ENCODE results near the gene MACROD2.

The MACROD2 gene

DNA sequence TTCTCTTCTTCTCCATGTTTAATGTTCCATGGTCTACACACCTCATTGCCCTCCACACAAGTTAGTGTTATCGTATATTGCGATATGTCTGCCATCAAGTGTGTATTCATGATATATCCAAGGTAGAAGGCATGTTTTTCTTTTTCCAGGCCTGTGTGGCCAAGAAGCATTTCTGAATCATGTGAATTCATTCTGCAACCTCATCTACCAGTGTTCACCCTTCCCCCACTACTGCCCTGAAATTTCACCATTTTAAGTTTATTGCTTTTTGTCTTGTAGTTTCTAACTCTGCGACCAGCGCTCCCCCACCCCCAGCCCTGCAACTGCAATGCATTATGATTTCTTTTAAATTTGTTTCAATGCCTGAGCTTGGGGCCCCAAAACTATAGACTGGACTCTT, 960.1 kb downstream of the MACROD2 start:
- DNase-seq (ENCODE audit: extremely low read depth, insufficient read length): no peak
- no peak overlapping the region for H3K4me3 ChIP-seq (replicated peaks; ENCODE audit: low read depth, low read length)

DNA sequence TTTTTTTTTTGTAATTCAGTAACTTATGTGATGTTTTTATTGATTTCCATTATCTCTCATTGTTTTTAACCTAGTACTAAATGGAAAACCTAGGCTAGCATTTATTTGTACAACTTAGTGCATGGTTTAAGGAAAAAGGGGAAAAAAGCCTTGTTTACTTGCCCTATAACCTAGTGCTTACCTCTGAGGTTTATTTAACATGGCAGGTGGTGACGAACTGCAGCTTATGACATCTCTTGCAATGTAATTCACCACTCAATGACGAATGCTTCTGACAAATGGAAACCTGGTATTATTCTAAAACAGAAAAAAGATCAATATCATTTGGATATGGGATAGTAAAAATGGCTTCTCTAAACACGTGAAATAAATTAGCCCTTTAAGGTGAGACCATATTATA, 960.7 kb downstream of the MACROD2 start:
- DNase-seq (ENCODE audit: extremely low read depth, insufficient read length): no peak
- TF ChIP-seq, protein P1, sequence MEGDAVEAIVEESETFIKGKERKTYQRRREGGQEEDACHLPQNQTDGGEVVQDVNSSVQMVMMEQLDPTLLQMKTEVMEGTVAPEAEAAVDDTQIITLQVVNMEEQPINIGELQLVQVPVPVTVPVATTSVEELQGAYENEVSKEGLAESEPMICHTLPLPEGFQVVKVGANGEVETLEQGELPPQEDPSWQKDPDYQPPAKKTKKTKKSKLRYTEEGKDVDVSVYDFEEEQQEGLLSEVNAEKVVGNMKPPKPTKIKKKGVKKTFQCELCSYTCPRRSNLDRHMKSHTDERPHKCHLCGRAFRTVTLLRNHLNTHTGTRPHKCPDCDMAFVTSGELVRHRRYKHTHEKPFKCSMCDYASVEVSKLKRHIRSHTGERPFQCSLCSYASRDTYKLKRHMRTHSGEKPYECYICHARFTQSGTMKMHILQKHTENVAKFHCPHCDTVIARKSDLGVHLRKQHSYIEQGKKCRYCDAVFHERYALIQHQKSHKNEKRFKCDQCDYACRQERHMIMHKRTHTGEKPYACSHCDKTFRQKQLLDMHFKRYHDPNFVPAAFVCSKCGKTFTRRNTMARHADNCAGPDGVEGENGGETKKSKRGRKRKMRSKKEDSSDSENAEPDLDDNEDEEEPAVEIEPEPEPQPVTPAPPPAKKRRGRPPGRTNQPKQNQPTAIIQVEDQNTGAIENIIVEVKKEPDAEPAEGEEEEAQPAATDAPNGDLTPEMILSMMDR (IDR thresholded peaks at IDR 0.05; ENCODE audit: insufficient read depth, low read length, poor library complexity, severe bottlenecking): no peak
- Histone ChIP-seq H3K27me3 (replicated peaks; ENCODE audit: control insufficient read depth, insufficient read depth, low read length) (no peaks in the 10 kb centered on the region), H3K36me3 (ENCODE audit: control insufficient read depth, insufficient read depth, low read length) (no peaks in the 10 kb centered on the region), H3K4me3 (replicated peaks; ENCODE audit: low read depth, low read length) (no peak overlapping the region)

More for the DNA sequence above, 960.1 kb downstream of the MACROD2 start:
- Histone ChIP-seq H3K36me3 (ENCODE audit: control insufficient read depth, insufficient read depth, low read length) (no peaks in the 10 kb centered on the region), H3K27me3 (replicated peaks; ENCODE audit: control insufficient read depth, insufficient read depth, low read length) (no peaks in the 10 kb centered on the region)
- TF ChIP-seq, protein P1 (IDR thresholded peaks at IDR 0.05; ENCODE audit: insufficient read depth, low read length, poor library complexity, severe bottlenecking): no peak

DNA sequence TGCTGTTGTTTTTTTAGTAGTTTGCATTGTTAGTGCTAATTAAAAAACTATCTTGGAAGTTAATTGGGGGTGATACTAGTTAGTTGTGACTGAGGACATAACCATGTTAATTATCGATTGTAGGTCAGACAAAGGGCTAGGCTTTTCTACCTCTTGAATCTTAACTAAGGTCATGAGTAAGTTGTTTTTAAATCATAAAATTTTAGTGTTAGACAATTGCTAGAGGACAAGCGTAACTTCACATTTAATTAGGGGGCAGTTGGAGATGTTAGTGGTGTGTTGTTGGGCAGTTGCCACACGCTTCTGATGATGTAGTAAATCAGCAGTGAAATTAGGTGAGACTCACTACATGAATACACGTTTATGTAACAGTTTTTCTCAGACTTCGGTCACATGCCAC, 961.2 kb downstream of the MACROD2 start:
- TF ChIP-seq, protein P1 (IDR thresholded peaks at IDR 0.05; ENCODE audit: insufficient read depth, low read length, poor library complexity, severe bottlenecking): no peak
- H3K36me3 ChIP-seq (ENCODE audit: control insufficient read depth, insufficient read depth, low read length): no peaks in the 10 kb centered on the region
- H3K4me3 ChIP-seq (replicated peaks; ENCODE audit: low read depth, low read length): no peak overlapping the region
- no peaks in the 10 kb centered on the region for H3K27me3 ChIP-seq (replicated peaks; ENCODE audit: control insufficient read depth, insufficient read depth, low read length)
- no peak for DNase-seq (ENCODE audit: extremely low read depth, insufficient read length)

DNA sequence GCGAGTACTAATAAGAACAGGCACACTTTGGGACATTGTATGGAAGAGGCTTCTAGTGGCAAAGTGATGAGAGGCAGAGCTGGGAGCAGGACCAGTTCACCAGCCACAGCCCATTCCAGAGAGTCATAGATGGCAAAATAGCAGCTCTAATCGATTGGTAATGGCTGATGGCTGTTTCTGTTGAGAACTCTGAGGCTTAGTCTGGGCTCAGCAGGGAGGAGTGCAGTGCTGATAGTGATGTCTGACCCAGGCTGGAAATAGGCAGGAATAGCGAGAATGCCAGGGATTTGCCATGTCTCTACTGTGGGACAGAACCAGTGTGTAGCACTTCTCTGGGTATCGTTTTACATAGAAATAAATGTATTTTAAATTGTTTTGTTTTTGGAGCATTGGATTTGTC, 962.1 kb downstream of the MACROD2 start:
- DNase-seq (ENCODE audit: extremely low read depth, insufficient read length): no peak
- Histone ChIP-seq H3K27me3 (replicated peaks; ENCODE audit: control insufficient read depth, insufficient read depth, low read length) (no peaks in the 10 kb centered on the region), H3K4me3 (replicated peaks; ENCODE audit: low read depth, low read length) (no peak overlapping the region), H3K36me3 (ENCODE audit: control insufficient read depth, insufficient read depth, low read length) (no peaks in the 10 kb centered on the region)
- TF ChIP-seq, protein P1 (IDR thresholded peaks at IDR 0.05; ENCODE audit: insufficient read depth, low read length, poor library complexity, severe bottlenecking): no peak

DNA sequence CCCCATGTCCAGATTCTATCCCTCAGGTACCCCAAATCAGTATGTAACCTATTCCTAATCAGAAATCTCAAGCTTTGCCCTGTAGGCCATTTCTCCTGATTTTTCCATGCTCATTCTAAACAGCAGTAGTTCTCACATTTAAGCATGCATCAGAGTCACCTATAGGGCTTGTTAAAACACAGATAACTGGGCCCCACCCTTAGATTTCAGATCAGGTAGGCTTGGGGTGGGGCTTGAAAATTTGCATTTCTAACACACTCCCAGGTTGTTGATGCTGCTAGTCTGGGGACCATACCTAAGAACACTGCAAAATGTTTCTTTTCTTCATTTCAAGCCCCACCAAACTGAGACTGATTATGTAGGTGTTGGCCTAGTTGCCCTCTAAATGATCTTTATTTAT, 963.3 kb downstream of the MACROD2 start:
- no peak for DNase-seq (ENCODE audit: extremely low read depth, insufficient read length)
- Histone ChIP-seq H3K27me3 (replicated peaks; ENCODE audit: control insufficient read depth, insufficient read depth, low read length) (no peaks in the 10 kb centered on the region), H3K36me3 (ENCODE audit: control insufficient read depth, insufficient read depth, low read length) (no peaks in the 10 kb centered on the region), H3K4me3 (replicated peaks; ENCODE audit: low read depth, low read length) (no peak overlapping the region)
- TF ChIP-seq, protein P1 (IDR thresholded peaks at IDR 0.05; ENCODE audit: insufficient read depth, low read length, poor library complexity, severe bottlenecking): no peak

Data from GM06990 (cell line).